ENCODE data around the gene UGGT1.

DNA sequence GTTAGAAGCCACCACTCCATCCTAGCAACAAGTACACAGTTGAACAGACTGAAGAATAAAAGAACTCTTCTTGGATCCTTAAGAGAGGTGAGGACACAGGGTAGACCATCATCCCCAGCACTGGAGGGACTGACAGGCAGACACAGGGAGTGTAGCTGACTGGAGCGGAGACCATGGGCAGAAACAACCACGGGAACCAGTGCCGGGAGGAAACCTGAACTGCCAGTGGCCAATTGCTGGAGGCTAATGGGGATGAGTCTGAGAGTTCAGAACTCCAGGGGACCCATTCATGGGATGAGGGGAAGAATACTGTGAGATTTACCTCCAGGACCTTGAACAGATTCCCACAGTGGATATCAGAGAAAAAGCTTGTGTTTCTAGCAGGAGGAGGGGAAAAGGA lies 150.9 kb downstream of the UGGT1 start:
- no peak for TF ChIP-seq POLR2A (IDR thresholded peaks at IDR 0.05)
- TF ChIP-seq, protein P1, sequence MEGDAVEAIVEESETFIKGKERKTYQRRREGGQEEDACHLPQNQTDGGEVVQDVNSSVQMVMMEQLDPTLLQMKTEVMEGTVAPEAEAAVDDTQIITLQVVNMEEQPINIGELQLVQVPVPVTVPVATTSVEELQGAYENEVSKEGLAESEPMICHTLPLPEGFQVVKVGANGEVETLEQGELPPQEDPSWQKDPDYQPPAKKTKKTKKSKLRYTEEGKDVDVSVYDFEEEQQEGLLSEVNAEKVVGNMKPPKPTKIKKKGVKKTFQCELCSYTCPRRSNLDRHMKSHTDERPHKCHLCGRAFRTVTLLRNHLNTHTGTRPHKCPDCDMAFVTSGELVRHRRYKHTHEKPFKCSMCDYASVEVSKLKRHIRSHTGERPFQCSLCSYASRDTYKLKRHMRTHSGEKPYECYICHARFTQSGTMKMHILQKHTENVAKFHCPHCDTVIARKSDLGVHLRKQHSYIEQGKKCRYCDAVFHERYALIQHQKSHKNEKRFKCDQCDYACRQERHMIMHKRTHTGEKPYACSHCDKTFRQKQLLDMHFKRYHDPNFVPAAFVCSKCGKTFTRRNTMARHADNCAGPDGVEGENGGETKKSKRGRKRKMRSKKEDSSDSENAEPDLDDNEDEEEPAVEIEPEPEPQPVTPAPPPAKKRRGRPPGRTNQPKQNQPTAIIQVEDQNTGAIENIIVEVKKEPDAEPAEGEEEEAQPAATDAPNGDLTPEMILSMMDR (IDR thresholded peaks at IDR 0.05): no peak

Data from lower leg skin (tissue), 3 donors.